Kidney epithelial cell (primary cell): Measurements from ENCODE around the gene VPS13C. TPM values are rescaled to one million over a fixed set of nuclear protein-coding genes. Genes with fewer than 3 reads are reported as not detected.
"Not testable (repeated sequence)": the region's sequence is repeated elsewhere in the genome, so short reads cannot be mapped to it uniquely, and the experiment has no call there.

Experiments used
- DNase-seq: peaks from one replicate; pipeline ENCODE4 v3.0.0-alpha.2; 2010; ENCODE audit warnings: low read depth
- H3K27me3 ChIP-seq: 2 replicates; pipeline ENCODE4 v1.6.0; 2011; ENCODE audit warnings: low read length; ENCODE audit not compliant: control insufficient read depth, insufficient read depth
- H3K36me3 ChIP-seq: 2 replicates; pipeline ENCODE4 v1.5.1; 2011; ENCODE audit warnings: low read length; ENCODE audit not compliant: control insufficient read depth, insufficient read depth
- H3K4me3 ChIP-seq: 2 replicates; pipeline ENCODE4 v1.5.1; 2011; ENCODE audit warnings: low read depth, mild to moderate bottlenecking, control low read depth, low read length
- total RNA-seq: library from RNA; depleted of rRNA; stranded (reverse); fragments of >200 nt; gene quantifications from 2 replicates; pipeline ENCODE4 v1.2.3, GENCODE V29; 2015
- TF ChIP-seq, protein P1 (sequence below): IDR thresholded peaks from 2 replicates; pipeline ENCODE4 v1.5.1; 2011; ENCODE audit warnings: mild to moderate bottlenecking, moderate library complexity, low read length, control low read depth, inconsistent platforms; ENCODE audit not compliant: insufficient read depth, poor library complexity, severe bottlenecking

VPS13C gene
- total RNA-seq, 1 donor from 2014 or later = 48.3 TPM

- no peak for DNase-seq
- H3K27me3 ChIP-seq = no peaks in the 10 kb centered on the region
- H3K4me3 ChIP-seq = no peak overlapping the region
- H3K36me3 ChIP-seq = no peaks in the 10 kb centered on the region
- TF ChIP-seq, protein P1, sequence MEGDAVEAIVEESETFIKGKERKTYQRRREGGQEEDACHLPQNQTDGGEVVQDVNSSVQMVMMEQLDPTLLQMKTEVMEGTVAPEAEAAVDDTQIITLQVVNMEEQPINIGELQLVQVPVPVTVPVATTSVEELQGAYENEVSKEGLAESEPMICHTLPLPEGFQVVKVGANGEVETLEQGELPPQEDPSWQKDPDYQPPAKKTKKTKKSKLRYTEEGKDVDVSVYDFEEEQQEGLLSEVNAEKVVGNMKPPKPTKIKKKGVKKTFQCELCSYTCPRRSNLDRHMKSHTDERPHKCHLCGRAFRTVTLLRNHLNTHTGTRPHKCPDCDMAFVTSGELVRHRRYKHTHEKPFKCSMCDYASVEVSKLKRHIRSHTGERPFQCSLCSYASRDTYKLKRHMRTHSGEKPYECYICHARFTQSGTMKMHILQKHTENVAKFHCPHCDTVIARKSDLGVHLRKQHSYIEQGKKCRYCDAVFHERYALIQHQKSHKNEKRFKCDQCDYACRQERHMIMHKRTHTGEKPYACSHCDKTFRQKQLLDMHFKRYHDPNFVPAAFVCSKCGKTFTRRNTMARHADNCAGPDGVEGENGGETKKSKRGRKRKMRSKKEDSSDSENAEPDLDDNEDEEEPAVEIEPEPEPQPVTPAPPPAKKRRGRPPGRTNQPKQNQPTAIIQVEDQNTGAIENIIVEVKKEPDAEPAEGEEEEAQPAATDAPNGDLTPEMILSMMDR = no peak
These were observed 7.5 kb downstream of the VPS13C start for GRCh38 chr15:62052713-62053112.

DNA sequence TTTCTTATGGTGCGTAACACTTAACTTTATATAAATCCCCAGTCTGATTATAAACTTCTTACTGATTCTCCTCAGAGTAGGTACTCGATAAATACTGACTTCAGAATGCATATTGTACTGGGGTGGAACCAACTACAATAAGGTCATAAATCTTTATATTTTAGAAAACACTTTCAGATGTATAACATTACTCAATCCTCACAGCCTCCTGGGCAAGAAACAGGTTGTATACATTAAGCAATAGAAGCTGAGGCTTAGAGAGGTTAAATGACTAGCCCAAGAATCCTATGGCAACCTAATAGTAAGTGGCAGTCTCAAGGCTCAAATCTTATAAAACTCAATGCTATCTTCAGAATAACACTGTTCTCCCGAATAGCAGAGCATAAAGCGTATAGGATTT lies 9.1 kb downstream of the VPS13C start:
- TF ChIP-seq, protein P1 = no peak
- Histone ChIP-seq H3K27me3 (no peaks in the 10 kb centered on the region), H3K36me3 (no peaks in the 10 kb centered on the region), H3K4me3 (no peak overlapping the region)
- DNase-seq = no peak

GRCh38 chr15:62050115-62050514 lies 10.1 kb downstream of the VPS13C start:
- Histone ChIP-seq H3K36me3 (no peaks in the 10 kb centered on the region), H3K27me3 (no peaks in the 10 kb centered on the region), H3K4me3 (no peak overlapping the region)
- TF ChIP-seq, protein P1 = no peak
- DNase-seq = no peak

DNA sequence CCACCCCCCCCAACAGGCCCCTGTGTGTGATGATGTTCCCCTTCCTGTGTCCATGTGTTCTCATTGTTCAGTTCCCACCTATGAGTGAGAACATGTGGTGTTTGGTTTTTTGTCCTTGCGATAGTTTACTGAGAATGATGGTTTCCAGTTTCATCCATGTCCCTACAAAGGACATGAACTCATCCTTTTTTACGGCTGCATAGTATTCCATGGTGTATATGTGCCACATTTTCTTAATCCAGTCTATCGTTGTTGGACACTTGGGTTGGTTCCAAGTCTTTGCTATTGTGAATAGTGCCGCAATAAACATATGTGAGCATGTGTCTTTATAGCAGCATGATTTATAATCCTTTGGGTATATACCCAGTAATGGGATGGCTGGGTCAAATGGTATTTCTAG lies 12.0 kb downstream of the VPS13C start:
- not testable (repeated sequence) for H3K4me3 ChIP-seq, H3K36me3 ChIP-seq, DNase-seq, H3K27me3 ChIP-seq

DNA sequence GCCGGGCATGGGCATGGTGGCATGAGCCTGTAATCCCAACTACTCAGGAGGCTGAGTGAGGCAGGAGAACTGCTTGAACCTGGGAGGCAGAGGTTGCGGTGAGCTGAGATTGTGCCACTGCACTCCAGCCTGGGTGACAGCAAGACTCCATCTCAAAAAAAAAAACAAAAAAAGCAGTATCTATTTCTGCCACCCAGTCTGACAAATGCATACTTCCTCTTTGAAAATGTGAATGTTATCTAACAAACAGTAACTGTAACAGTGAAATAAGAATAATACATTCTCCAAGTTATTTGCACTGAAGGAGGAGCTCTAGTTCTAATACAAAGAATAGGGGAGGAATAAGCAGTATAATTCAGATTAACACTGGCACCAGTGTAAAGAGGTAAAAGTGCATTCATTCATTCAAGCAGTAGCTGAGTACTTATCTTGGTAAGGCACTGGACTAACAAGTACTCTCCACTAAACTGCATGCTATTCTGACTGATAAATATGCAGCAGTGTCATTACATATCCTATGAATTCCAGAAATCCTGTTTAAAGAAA lies 12.9 kb downstream of the VPS13C start:
- Histone ChIP-seq H3K27me3 (no peaks in the 10 kb centered on the region), H3K36me3 (no peaks in the 10 kb centered on the region), H3K4me3 (no peak overlapping the region)
- TF ChIP-seq, protein P1 = no peak
- DNase-seq = no peak

DNA sequence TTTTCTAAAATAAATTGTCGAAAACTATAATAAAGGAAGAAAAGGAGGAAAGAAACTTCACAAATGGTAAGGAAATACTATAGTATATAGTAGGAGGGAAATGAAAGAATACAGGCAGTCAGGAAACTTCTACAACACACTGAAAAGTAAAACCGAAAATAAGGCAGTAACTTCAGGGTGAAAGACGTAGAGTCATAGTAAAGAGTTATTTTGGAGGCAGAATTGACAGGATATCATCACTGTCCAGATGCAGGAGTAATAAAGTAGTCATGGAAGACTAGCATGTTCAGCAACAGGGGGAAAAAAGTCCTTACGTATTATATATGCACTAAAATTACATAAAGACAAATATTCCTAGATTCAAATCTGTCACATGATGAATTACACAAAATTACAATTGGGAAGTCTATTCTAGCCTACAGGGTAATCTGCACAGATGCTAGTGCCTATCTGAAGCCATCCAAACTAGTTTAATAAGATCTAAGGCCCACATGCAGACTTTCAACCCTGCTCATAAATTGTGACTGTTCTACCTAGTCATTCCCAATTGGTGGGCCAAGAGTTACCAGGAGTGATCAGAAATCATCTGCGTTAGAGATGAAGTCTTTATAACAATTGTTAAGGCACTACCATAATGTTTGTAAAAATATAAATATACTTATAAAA lies 14.0 kb downstream of the VPS13C start:
- no peaks in the 10 kb centered on the region for H3K27me3 ChIP-seq
- no peak for DNase-seq

More for the DNA sequence above, 14.0 kb downstream of the VPS13C start:
- TF ChIP-seq, protein P1 = no peak
- H3K36me3 ChIP-seq = no peaks in the 10 kb centered on the region
- H3K4me3 ChIP-seq = no peak overlapping the region
